Loucy (cell line): ENCODE data around the gene TUBB2B.

Experiments
- H2AFZ ChIP-seq: fragments of 200-600 bp; sonication (generic); 2 replicates; pipeline ENCODE4 v1.6.0; 2016; ENCODE audit warnings: antibody characterized with exemption, mild to moderate bottlenecking, low read length, moderate library complexity
- H3F3A ChIP-seq: fragments of 200-600 bp; 2 replicates; pipeline ENCODE4 v1.6.0; 2016; ENCODE audit warnings: antibody characterized with exemption, low read depth, mild to moderate bottlenecking
- H3K27me3 ChIP-seq: fragments of 200-600 bp; sonication (generic); 2 replicates; pipeline ENCODE4 v1.6.1; 2014; ENCODE audit warnings: low read length, mild to moderate bottlenecking; ENCODE audit not compliant: insufficient read depth, poor library complexity, severe bottlenecking
- H3K36me3 ChIP-seq: fragments of 200-600 bp; sonication (generic); 2 replicates; pipeline ENCODE4 v1.6.1; 2016; ENCODE audit warnings: low read length; ENCODE audit not compliant: insufficient read depth
- H3K4me1 ChIP-seq: fragments of 200-600 bp; sonication (generic); 2 replicates; pipeline ENCODE4 v1.5.1; 2014; ENCODE audit warnings: low read length, mild to moderate bottlenecking; ENCODE audit not compliant: insufficient read depth, poor library complexity, severe bottlenecking
- H3K4me2 ChIP-seq: fragments of 200-600 bp; sonication (generic); 2 replicates; pipeline ENCODE4 v1.6.0; 2014; ENCODE audit warnings: antibody characterized with exemption, low read length, low read depth, mild to moderate bottlenecking; ENCODE audit not compliant: poor library complexity, severe bottlenecking
- H3K4me3 ChIP-seq: fragments of 200-600 bp; sonication (generic); 2 replicates; pipeline ENCODE4 v1.5.1; 2014; ENCODE audit warnings: low read length, mild to moderate bottlenecking, mixed read lengths; ENCODE audit not compliant: poor library complexity, severe bottlenecking
- H3K79me2 ChIP-seq: fragments of 200-600 bp; sonication (generic); 2 replicates; pipeline ENCODE4 v1.6.1; 2014; ENCODE audit warnings: low read length; ENCODE audit not compliant: insufficient read depth
- H3K9ac ChIP-seq: fragments of 200-600 bp; sonication (generic); 2 replicates; pipeline ENCODE4 v1.6.0; 2014; ENCODE audit warnings: mild to moderate bottlenecking, low read depth, low read length, moderate library complexity; ENCODE audit not compliant: poor library complexity, severe bottlenecking
- H3K9me2 ChIP-seq: fragments of 200-600 bp; sonication (generic); replicated peaks from 2 replicates; pipeline ENCODE4 v1.6.1; 2016; ENCODE audit warnings: low read depth, low read length, mixed read lengths
- H3K9me3 ChIP-seq: fragments of 200-600 bp; sonication (generic); 2 replicates; pipeline ENCODE4 v1.6.1; 2014; ENCODE audit warnings: mild to moderate bottlenecking, antibody characterized with exemption, low read length, low read depth; ENCODE audit not compliant: insufficient read depth
- H4K20me1 ChIP-seq: fragments of 200-600 bp; sonication (generic); 2 replicates; pipeline ENCODE4 v1.6.0; 2014; ENCODE audit warnings: antibody characterized with exemption, low read length, mild to moderate bottlenecking; ENCODE audit not compliant: insufficient read depth, poor library complexity, severe bottlenecking
- EZH2phosphoT487 ChIP-seq: fragments of 200-600 bp; IDR thresholded peaks from 2 replicates; pipeline ENCODE4 v1.6.1; 2018; ENCODE audit warnings: antibody characterized with exemption, mild to moderate bottlenecking, moderate library complexity, borderline replicate concordance
- TF ChIP-seq, protein P1 (sequence below): fragments of 200-600 bp; sonication (generic); conservative IDR thresholded peaks from 2 replicates; pipeline ENCODE4 v1.5.1; 2014; ENCODE audit warnings: mild to moderate bottlenecking, antibody characterized with exemption, low read length

Gene TUBB2B

DNA sequence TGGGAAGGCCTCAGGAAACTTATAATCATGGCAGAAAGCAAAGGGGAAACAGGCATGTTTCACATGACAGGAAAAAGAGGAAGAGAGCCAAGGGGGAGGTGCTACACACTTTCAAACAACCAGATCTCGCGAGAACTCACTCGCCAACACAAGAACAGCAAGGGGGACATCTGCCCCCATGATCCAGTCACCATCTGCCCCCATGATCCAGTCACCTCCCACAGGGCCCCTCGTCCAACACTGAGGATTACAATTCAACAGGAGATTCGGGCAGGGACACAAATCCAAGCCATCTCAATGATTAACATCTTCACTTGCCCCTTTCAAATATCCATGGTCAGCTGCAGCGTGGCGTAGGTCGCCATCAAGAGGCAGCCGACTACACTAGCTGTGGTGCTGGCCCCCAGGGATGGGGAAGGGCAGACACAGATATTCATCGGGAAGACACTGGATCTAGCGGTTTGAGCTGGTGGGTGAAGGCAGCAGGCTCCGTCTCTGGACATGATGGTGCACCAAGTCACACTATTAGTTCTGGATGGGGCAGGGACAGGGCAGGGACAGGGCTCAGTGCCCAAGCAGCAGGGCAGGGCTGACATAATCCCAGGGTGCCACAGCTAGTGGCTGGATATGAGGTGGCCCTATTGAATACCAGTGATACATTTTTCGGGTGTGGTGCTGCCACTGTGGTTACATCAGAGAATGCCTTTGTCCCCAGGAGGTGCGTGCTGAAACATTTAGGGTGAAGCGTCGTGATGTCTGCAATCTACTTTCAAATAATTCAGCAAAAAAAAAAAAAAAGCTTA is 31.6 kb downstream of the TUBB2B start:
- TF ChIP-seq EZH2phosphoT487: no peak
- TF ChIP-seq, protein P1, sequence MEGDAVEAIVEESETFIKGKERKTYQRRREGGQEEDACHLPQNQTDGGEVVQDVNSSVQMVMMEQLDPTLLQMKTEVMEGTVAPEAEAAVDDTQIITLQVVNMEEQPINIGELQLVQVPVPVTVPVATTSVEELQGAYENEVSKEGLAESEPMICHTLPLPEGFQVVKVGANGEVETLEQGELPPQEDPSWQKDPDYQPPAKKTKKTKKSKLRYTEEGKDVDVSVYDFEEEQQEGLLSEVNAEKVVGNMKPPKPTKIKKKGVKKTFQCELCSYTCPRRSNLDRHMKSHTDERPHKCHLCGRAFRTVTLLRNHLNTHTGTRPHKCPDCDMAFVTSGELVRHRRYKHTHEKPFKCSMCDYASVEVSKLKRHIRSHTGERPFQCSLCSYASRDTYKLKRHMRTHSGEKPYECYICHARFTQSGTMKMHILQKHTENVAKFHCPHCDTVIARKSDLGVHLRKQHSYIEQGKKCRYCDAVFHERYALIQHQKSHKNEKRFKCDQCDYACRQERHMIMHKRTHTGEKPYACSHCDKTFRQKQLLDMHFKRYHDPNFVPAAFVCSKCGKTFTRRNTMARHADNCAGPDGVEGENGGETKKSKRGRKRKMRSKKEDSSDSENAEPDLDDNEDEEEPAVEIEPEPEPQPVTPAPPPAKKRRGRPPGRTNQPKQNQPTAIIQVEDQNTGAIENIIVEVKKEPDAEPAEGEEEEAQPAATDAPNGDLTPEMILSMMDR: peak; percentile 34; the same call in 1 of the 2 replicates
- Histone ChIP-seq H3K4me3 (no peak overlapping the region), H3K79me2 (no peaks in the 10 kb centered on the region), H3K36me3 (no peaks in the 10 kb centered on the region), H3F3A (no peaks in the 10 kb centered on the region), H4K20me1 (no peaks in the 10 kb centered on the region), H3K4me1 (peaks cover 5% of the 10 kb centered on the region), H2AFZ (peak overlapping the region; percentile 79), H3K9me3 (no peaks in the 10 kb centered on the region), H3K9ac (no peak overlapping the region), H3K9me2 (no peaks in the 10 kb centered on the region), H3K4me2 (no peak overlapping the region), H3K27me3 (no peaks in the 10 kb centered on the region)

DNA sequence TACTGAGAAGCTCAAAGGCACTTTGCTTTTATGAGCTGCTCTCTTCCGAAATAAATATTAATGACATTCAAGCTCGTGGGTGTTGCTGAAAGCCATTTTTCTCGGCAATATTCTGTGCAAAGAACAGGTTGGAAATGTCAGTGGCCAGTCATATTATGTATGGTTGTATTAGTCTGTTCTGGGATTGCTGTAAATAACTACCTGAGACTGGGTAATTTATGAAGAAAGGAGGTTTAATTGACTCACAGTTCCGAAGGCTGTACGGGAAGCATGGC is 32.1 kb downstream of the TUBB2B start:
- Histone ChIP-seq H3K79me2 (no peaks in the 10 kb centered on the region), H3K9me3 (no peaks in the 10 kb centered on the region), H4K20me1 (no peaks in the 10 kb centered on the region), H3K9me2 (no peaks in the 10 kb centered on the region), H3K9ac (no peak overlapping the region), H2AFZ (peak overlapping the region; percentile 79), H3K36me3 (no peaks in the 10 kb centered on the region), H3K4me3 (no peak overlapping the region), H3F3A (no peaks in the 10 kb centered on the region), H3K27me3 (no peaks in the 10 kb centered on the region), H3K4me2 (no peak overlapping the region), H3K4me1 (peaks cover 5% of the 10 kb centered on the region)
- TF ChIP-seq EZH2phosphoT487: no peak
- TF ChIP-seq, protein P1: no peak

DNA sequence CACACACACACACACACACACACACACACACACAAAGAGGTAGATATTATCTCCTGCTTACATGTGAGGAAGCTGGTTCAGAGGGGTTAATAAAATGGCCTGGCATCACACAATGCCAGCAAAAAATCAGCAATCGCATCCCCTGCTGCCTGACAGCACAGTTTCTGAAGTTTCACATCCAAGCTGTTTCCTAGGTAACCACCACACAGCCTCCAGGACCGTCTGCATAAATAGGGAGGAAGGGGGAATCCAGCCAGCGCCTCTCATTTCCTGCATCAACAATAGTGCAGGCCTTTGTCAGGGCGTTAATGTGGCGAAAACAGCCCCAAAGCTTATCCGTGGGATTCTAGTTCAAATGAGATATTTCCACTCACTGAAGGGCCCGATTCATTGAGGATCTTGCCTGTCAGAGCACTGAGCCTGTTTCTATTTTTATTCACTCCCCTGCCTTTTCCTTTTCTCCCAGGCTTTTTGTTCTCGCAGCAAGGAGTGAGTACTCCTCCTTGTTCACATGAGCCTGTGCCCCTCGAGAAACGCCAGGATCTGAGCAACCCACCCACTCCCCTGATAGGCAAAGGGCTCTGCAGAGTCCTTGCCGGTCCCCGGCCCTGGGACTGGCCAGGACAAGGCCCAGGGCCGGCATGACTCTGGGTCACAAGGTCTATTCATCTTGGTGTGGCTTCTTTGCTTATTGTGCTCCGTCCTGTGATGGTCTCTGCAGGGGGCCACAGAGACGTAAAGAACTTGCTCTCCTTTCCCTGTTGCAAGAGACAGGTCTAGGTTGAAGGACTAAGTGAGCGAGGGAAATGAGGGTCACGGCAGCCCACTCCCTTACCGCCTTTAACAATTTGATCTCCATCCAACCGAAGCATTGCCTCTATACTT is 32.7 kb downstream of the TUBB2B start:
- Histone ChIP-seq H3K9ac (no peak overlapping the region), H3F3A (no peaks in the 10 kb centered on the region), H3K9me2 (no peaks in the 10 kb centered on the region), H3K36me3 (no peaks in the 10 kb centered on the region), H3K4me3 (no peak overlapping the region), H3K9me3 (no peaks in the 10 kb centered on the region), H2AFZ (peak overlapping the region; percentile 79; the same call in 1 of the 2 replicates), H3K4me1 (peaks cover 5% of the 10 kb centered on the region), H3K27me3 (no peaks in the 10 kb centered on the region), H4K20me1 (no peaks in the 10 kb centered on the region), H3K79me2 (no peaks in the 10 kb centered on the region), H3K4me2 (no peak overlapping the region)
- TF ChIP-seq EZH2phosphoT487: no peak
- TF ChIP-seq, protein P1: no peak
